Measurements from ENCODE around the gene EXD3.

The EXD3 gene

GRCh38 chr9:137459152-137459600 lies 36.2 kb upstream of the EXD3 start, which contains the start of gene NSMF:
Gene NSMF (minus strand): TSS chr9:137459334. CDS start chr9:137459102, 232 bp downstream.
- CTCF ChIA-PET: interaction anchor here (0.6 kb wide), 1 partner anchor 101 kb away, joined by 3 read pairs; no protein-coding TSS in a partner anchor
- POLR2A ChIA-PET (ENCODE audit: low non-redundant PET): interaction anchor here (0.6 kb wide), 2 partner anchors 33 to 83 kb away, joined by 3 to 4 read pairs; no protein-coding TSS in a partner anchor
- peak within 1 kb of the TSS; percentile 74 for H3K27ac ChIP-seq
- TF ChIP-seq, protein P1, sequence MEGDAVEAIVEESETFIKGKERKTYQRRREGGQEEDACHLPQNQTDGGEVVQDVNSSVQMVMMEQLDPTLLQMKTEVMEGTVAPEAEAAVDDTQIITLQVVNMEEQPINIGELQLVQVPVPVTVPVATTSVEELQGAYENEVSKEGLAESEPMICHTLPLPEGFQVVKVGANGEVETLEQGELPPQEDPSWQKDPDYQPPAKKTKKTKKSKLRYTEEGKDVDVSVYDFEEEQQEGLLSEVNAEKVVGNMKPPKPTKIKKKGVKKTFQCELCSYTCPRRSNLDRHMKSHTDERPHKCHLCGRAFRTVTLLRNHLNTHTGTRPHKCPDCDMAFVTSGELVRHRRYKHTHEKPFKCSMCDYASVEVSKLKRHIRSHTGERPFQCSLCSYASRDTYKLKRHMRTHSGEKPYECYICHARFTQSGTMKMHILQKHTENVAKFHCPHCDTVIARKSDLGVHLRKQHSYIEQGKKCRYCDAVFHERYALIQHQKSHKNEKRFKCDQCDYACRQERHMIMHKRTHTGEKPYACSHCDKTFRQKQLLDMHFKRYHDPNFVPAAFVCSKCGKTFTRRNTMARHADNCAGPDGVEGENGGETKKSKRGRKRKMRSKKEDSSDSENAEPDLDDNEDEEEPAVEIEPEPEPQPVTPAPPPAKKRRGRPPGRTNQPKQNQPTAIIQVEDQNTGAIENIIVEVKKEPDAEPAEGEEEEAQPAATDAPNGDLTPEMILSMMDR (conservative IDR thresholded peaks at IDR 0.05; ENCODE audit: low read depth): no peak
- DNase-seq (ENCODE audit: low spot score): peak; percentile 100

DNA sequence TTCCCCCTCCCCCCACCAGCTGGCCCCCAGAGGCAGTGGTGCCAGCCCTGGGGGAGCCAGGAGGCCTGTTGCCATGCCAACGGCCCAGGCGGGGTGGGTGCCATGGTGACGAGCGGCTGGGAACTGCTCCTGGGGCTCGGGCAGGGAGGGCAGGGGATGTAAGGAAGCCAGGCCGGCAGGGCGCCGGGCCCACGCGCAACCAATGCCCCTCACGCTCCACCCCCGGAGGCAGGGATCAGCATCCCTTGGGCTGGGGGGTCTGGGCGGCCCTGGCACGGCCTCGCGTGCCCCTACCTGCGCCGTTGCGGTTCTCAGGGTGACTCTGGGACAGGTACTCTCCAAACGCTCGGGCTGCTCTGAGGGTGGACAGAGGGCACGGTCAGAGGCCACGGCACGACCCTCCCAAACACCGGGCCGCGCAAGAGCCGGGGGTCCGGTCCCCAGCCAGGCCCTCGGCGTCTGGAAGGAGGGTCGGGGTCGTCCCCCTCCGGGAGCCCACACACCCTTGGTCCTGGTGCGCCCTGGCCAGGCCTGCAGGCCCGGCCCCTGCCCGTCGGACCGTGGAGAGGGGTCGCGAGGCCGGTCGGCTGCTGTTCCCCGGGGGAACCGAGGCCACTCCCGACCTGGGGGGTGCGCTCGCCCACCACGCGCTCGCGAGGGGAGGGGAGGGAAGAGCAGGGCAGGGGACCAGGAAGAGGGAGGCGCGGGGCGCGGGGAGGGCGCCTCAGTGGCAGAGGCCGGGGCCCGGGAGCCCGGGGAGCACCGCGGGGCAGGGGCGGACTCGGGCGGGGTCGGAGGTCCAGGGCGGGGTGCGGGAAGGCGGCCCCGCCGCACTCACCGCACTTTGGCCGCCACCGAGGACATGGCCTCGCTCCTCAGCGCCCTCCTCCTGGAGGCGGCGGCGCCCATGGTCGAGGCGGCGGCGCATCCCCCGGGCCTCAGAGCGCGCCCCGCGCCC lies 35.5 kb upstream of the EXD3 start:
- ChIA-PET POLR2A (ENCODE audit: low non-redundant PET) (no interaction called here), CTCF (no interaction called here)
- TF ChIP-seq, protein P1 (conservative IDR thresholded peaks at IDR 0.05; ENCODE audit: low read depth): no peak
- peak; percentile 32 for DNase-seq (ENCODE audit: low spot score)
- H3K27ac ChIP-seq: peak overlapping the region; percentile 74

GRCh38 chr9:137457406-137458193 lies 34.6 kb upstream of the EXD3 start:
- DNase-seq (ENCODE audit: low spot score): no peak
- H3K27ac ChIP-seq: peak overlapping the region; percentile 74
- POLR2A ChIA-PET (ENCODE audit: low non-redundant PET): no interaction called here
- TF ChIP-seq, protein P1 (conservative IDR thresholded peaks at IDR 0.05; ENCODE audit: low read depth): no peak
- CTCF ChIA-PET: interaction anchor here (0.6 to 2.1 kb wide), 5 partner anchors 12 to 145 kb away, joined by 3 to 7 read pairs (median 4); no protein-coding TSS in a partner anchor

- TF ChIP-seq, protein P1 (conservative IDR thresholded peaks at IDR 0.05; ENCODE audit: low read depth): no peak
- no peak for DNase-seq (ENCODE audit: low spot score)
- H3K27ac ChIP-seq: peak overlapping the region; percentile 74
- CTCF ChIA-PET: interaction anchor here (0.7 to 2.1 kb wide), 4 partner anchors 11 to 78 kb away, joined by 3 to 7 read pairs (median 4); no protein-coding TSS in a partner anchor
- POLR2A ChIA-PET (ENCODE audit: low non-redundant PET): no interaction called here
Observed at GRCh38 chr9:137456864-137457405, 34.0 kb upstream of the EXD3 start.

DNA sequence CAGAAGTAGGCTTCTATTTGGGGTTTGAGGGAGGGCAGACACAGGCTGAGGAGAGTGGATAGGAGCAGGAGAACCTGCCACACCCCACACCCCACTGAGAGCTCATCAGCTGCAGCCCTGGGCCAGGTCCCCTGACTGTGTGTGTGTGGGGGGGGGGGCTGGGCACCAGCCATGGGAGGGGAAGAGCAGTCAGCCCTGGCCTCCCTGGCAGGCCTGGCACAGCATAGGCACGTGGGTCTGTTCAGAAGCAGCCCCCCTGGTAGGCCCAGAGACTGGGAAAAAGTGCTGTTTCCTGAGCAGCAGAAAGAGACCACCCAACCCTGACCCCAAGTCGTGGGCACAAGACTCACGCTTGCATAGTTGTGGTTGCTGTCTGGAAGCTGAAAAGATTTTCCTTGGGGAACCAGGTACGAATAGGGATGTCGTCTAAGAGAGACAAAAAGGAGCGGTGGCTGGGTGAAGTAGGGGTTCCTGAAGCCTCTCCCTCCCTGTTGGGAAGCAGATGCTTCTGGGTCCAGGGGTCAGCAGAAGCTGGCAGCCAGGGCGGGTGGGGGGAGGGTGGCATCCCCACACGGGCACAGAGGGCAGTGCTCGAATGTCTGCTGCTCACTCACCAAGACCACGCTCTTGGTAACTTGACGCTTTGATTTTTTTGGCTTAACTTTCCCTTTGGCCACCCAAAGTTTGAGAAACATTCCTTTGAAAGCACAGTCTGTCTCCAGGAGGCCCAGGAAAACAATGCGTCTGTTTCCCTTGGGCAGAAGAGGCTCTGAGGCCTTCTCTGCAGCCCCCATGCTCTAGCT lies 33.3 kb upstream of the EXD3 start:
- peak overlapping the region; percentile 74 for H3K27ac ChIP-seq
- CTCF ChIA-PET: interaction anchor here (1.8 to 2.1 kb wide), 2 partner anchors 10 to 78 kb away, joined by 4 to 7 read pairs; no protein-coding TSS in a partner anchor
- TF ChIP-seq, protein P1 (conservative IDR thresholded peaks at IDR 0.05; ENCODE audit: low read depth): no peak
- DNase-seq (ENCODE audit: low spot score): no peak
- POLR2A ChIA-PET (ENCODE audit: low non-redundant PET): interaction anchor here (0.6 kb wide), 1 partner anchor 154 kb away, joined by 7 read pairs; the partner anchor contains the start of gene NRARP

Data from RWPE1 (cell line).